Fibroblast of villous mesenchyme (primary cell): ENCODE data around the gene CA6. TPM values are rescaled to one million over a fixed set of nuclear protein-coding genes. Genes with fewer than 3 reads are reported as not detected.
"Not testable (repeated sequence)": the region's sequence is repeated elsewhere in the genome, so short reads cannot be mapped to it uniquely, and the experiment has no call there.

Experiments
- DNase-seq: peaks from one replicate; pipeline ENCODE4 v3.0.0-alpha.2; 2010; ENCODE audit warnings: low read depth
- H3K4me3 ChIP-seq: 2 replicates; pipeline ENCODE4 v1.5.1; 2011; ENCODE audit warnings: low read depth, mild to moderate bottlenecking, low read length
- CTCF ChIP-seq: IDR thresholded peaks from 2 replicates; pipeline ENCODE4 v1.5.1; 2012; ENCODE audit warnings: low read depth, mild to moderate bottlenecking, low read length; ENCODE audit not compliant: insufficient read depth
- total RNA-seq: library from RNA; depleted of rRNA; stranded (reverse); fragments of >200 nt; gene quantifications from 2 replicates; pipeline ENCODE4 v1.2.3, GENCODE V29; 2012

The CA6 gene
- total RNA-seq, 1 donor = not detected

- TF ChIP-seq CTCF = peak; percentile 41
- H3K4me3 ChIP-seq = no peak overlapping the region
- DNase-seq = no peak
These were observed 47.4 kb downstream of the CA6 start for GRCh38 chr1:8992936-8993687.

- DNase-seq, H3K4me3 ChIP-seq: not testable (repeated sequence)
These were observed 48.5 kb downstream of the CA6 start for GRCh38 chr1:8993962-8994675.

GRCh38 chr1:9001534-9002214 is 56.0 kb downstream of the CA6 start:
- not testable (repeated sequence) for H3K4me3 ChIP-seq, DNase-seq

GRCh38 chr1:9002215-9002560 is 56.5 kb downstream of the CA6 start:
- not testable (repeated sequence) for DNase-seq, H3K4me3 ChIP-seq

GRCh38 chr1:9004031-9004699 is 58.5 kb downstream of the CA6 start:
- no peak for DNase-seq
- no peak overlapping the region for H3K4me3 ChIP-seq
- TF ChIP-seq CTCF = no peak

GRCh38 chr1:9004700-9005394 is 59.2 kb downstream of the CA6 start:
- TF ChIP-seq CTCF = peak; percentile 98
- peak; percentile 81 for DNase-seq
- no peak overlapping the region for H3K4me3 ChIP-seq

GRCh38 chr1:9005395-9005708 is 59.7 kb downstream of the CA6 start:
- TF ChIP-seq CTCF = no peak
- H3K4me3 ChIP-seq = no peak overlapping the region
- no peak for DNase-seq

GRCh38 chr1:9006956-9007615 is 61.4 kb downstream of the CA6 start:
- H3K4me3 ChIP-seq = no peak overlapping the region
- no peak for TF ChIP-seq CTCF

More at GRCh38 chr1:9006956-9007615, 61.4 kb downstream of the CA6 start:
- DNase-seq = no peak
